GM19397 (cell line): ENCODE data around the gene ATRX.
"Not testable (repeated sequence)": the region's sequence is repeated elsewhere in the genome, so short reads cannot be mapped to it uniquely, and the experiment has no call there.

Source experiments
- ATAC-seq: cut with Tn5 transposase; IDR thresholded peaks from one replicate; pipeline ENCODE4 v1.9.1; 2021; ENCODE audit warnings: mild to moderate bottlenecking, moderate library complexity; ENCODE audit not compliant: unreplicated experiment

ATRX gene, protein sequence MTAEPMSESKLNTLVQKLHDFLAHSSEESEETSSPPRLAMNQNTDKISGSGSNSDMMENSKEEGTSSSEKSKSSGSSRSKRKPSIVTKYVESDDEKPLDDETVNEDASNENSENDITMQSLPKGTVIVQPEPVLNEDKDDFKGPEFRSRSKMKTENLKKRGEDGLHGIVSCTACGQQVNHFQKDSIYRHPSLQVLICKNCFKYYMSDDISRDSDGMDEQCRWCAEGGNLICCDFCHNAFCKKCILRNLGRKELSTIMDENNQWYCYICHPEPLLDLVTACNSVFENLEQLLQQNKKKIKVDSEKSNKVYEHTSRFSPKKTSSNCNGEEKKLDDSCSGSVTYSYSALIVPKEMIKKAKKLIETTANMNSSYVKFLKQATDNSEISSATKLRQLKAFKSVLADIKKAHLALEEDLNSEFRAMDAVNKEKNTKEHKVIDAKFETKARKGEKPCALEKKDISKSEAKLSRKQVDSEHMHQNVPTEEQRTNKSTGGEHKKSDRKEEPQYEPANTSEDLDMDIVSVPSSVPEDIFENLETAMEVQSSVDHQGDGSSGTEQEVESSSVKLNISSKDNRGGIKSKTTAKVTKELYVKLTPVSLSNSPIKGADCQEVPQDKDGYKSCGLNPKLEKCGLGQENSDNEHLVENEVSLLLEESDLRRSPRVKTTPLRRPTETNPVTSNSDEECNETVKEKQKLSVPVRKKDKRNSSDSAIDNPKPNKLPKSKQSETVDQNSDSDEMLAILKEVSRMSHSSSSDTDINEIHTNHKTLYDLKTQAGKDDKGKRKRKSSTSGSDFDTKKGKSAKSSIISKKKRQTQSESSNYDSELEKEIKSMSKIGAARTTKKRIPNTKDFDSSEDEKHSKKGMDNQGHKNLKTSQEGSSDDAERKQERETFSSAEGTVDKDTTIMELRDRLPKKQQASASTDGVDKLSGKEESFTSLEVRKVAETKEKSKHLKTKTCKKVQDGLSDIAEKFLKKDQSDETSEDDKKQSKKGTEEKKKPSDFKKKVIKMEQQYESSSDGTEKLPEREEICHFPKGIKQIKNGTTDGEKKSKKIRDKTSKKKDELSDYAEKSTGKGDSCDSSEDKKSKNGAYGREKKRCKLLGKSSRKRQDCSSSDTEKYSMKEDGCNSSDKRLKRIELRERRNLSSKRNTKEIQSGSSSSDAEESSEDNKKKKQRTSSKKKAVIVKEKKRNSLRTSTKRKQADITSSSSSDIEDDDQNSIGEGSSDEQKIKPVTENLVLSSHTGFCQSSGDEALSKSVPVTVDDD (N-terminal part only)

GRCh38 chrX:77785486-77786364, at the start of gene ATRX:
ATRX (minus strand) TSS chrX:77786216; CDS start chrX:77786001, 215 bp downstream.
- ATAC-seq, result peak; percentile 91

GRCh38 chrX:77831544-77831943, 45.5 kb upstream of the ATRX start:
- ATAC-seq, result not testable (repeated sequence)

DNA sequence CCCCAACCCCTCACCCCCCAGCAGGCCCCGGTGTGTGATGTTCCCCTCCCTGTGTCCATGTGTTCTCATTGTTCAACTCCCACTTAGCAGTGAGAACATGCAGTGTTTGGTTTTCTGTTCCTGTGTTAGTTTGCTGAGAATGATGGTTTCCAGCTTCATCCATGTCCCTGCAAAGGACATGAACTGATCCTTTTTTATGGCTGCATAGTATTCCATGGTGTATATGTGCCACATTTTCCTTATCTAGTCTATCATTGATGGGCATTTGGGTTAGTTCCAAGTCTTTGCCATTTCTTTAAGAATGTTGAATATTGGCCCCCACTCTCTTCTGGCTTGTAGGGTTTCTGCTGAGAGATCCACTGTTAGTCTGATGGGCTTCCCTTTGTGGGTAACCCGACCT, 36.0 kb upstream of the ATRX start:
- ATAC-seq, result not testable (repeated sequence)

- no peak for ATAC-seq
These were observed 34.2 kb upstream of the ATRX start for GRCh38 chrX:77820091-77820727.

DNA sequence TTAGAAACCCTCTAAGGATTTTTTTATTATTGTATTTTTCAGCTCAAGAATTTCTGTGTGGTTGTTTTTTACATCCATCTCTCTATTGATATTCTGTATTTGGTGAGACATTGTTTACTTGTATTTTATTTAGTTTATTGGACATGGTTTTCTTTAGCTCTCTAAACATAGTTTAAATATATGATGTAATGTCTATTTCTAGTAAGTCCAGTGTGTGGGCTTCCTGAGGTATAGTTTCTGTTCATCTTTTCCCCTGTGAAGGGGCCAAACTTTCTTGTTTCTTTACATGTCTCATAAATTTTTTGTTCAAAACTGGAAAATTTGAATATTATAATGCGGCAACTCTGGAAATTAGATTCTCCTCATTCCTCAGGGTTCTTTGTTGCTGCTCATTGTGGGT, 28.2 kb upstream of the ATRX start:
- no peak for ATAC-seq

DNA sequence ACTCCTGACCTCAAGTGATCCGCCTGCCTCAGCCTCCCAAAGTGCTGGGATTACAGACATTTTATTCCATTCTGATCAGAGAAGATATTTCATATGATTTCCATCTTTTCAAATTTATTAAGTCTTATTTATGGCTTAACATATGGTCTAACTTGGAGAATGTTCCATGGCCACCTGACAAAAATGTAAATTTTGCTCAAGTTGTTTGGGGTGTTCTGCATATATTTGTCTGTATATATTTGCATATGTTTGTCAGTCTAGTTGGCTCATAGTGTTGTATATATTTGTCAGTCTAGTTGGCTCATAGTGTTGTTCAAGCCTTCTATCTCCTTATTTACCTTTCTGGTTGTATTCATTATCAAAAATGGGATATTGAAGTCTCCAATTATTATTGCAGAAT, 16.2 kb upstream of the ATRX start:
- ATAC-seq, result no peak

DNA sequence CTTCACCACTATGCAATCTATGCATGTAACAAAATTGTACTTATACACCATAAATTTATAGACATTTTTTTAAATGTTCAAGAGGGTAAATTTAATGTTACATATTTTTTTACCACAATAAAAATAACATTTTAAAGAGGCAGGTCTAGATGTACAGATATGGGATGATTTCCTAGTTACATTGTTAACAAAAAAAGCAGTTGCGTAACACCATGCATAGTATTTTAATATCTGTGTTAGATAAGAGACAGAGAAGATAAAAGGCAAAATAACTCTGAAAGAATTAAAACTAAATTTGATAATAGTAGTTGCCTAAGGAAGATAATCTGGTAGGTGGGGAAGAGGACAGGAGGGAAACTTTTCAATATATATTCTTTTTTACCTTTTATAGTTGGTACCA, 9.1 kb upstream of the ATRX start:
- ATAC-seq, result no peak

DNA sequence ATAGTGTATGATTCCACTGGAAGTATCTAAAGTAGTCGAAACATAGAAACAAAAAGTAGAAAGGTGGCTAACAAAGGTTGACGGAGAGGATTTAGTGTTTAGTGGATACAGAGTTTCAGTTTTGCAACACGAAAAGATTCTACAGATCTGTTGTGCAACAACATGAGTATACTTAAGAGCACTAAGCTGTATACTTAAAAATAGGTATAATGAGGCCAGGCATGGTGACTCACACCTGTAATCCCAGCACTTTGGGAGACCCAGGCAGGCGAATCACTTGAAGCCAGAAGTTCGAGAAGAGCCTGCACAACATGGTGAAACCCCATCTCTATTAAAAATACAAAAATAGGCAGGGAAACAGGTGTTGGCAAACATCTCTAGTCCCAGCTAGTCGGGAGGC, 7.9 kb upstream of the ATRX start:
- ATAC-seq, result no peak

DNA sequence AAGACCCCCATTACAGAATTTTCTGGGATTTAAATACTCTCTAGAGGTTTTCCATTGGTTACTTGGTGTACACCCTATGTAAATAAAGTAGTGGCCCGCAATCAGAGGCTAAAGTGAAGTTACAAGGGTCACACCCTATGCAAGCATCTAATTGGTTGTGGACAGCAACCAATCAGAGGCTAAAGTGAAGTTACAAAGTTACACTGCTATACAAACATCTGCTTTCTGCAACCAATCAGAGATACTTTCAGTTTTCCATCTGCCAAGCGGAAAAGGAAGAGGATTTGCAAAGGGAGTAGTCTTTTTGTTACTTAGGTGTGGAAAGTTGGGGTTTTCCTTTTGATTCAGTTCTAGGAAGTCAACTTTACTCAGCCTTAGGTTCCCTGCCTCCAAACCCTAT, 2.0 kb upstream of the ATRX start:
- no peak for ATAC-seq

DNA sequence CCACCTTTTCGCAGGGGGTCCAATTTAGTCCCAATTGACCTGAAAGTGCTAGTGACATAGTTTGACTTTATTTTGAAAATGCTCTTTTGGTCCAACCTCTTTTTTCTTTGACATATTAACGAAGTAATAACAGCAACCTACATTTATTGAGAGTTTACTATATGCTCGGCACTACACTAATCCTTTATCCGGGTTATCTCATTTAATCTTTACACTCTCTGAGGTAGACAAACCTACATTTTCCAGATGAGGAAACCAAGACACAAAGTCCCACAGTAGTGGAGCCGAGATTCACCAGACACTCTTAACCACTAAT, 307 bp upstream of the ATRX start:
- ATAC-seq, result peak; percentile 4

- ATAC-seq, result no peak
These were observed 6.3 kb downstream of the ATRX start for GRCh38 chrX:77779695-77780094.

DNA sequence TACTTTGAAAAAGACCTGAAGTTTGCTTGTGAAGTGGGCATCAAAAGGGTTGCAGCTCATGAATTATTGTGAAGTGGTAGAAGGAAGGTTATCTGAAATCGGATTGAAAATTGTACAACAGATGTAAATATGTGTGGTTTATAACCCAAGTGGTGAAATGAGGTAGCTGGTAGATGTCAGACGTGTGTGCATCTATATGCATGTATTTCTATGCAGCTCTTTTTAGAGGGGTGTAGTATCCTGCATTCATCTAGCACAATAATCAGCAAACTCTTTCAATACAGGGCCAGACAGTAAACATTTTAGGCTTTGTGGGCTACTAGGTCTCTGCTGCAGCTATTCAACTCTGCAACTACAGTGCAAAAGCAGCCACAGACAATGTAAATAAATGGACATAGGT, 9.4 kb downstream of the ATRX start:
- no peak for ATAC-seq

- ATAC-seq, result no peak
These were observed 14.4 kb downstream of the ATRX start for GRCh38 chrX:77771601-77772000.

DNA sequence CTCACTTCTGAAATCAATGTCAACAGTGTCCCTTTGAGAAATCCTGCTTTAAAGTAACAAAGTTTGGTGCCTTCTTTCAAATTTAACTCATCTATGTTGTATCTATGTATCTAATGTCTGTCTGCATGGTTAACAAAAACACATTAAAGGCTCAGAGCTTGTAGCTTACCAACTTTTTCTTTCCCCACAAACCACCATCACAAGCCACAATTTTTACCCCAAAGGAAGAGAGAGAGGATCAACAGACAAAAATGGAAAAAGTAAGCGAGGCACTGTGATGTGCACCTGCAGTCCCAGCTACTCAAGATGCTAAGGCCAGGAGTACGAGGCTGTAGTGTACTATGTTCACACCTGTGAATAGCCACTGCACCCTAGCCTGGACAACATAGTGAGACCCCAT, 17.2 kb downstream of the ATRX start:
- no peak for ATAC-seq

DNA sequence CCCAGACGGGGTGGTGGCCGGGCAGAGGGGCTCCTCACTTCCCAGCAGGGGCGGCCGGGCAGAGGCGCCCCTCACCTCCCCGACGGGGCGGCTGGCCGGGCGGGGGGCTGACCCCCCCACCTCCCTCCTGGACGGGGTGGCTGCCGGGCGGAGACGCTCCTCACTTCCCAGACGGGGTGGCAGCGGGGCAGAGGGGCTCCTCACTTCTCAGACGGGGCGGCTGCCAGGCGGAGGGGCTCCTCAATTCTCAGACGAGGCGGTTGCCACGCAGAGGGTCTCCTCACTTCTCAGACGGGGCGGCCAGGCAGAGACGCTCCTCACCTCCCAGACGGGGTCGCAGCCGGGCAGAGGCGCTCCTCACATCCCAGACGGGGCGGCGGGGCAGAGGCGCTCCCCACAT, 19.8 kb downstream of the ATRX start:
- not testable (repeated sequence) for ATAC-seq

DNA sequence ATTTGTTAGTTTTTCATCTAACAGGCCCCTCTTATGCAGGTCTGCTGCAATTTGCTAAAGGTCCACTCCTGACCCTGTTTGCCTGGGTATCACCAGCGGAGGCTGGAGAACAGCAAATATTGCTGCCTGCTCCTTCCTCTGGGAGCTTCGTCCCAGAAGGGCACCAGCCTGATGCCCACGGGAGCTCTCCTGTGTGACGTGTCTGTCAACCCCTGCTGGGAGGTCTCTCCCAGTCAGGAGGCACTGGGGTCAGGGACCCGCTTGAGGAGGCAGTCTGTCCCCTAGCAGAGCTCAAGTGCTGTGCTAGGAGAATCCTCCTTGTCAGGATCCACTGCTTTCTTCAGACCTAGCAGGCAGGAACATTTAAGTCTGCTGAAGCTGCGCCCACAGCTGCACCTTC, 30.5 kb downstream of the ATRX start:
- ATAC-seq, result no peak

DNA sequence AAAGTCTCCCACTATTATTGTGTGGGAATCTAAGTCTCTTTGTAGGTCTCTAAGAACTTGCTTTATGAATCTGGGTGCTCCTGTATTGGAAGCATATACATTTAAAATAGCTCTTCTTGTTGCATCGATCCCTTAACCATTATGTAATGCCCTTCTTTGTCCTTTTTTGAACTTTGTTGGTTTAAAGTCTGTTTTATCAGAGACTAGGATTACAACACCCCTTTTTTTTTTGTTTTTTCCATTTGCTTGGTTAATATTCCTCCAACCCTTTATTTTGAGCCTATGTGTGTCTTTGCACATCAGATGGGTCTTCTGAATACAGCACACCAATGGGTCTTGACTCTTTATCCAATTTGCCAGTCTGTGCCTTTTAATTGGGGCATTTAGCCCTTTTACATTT, 32.1 kb downstream of the ATRX start:
- not testable (repeated sequence) for ATAC-seq

GRCh38 chrX:77749695-77750094, 36.3 kb downstream of the ATRX start:
- ATAC-seq, result no peak

DNA sequence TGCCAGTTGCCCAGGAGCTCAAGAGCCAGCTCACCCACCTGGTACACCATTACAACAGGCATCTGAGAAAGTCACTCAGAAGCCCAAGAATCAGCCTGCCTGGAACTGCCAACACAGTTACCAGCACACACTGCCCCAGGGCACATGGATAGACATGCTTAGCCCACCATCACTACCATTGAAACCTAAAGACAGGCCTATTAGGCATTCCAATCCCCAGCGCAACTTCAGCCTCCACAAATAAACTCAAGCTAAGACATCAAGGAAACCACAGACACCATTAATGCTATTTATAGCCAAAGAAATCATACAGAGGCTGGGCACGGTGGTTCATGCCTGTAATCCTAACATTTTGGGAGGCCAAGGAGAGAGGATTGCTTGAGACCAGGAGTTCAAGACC, 42.3 kb downstream of the ATRX start:
- ATAC-seq, result no peak
